HEK293 (cell line): ENCODE results near the gene DUSP22.

Source experiments
- CTCF ChIA-PET: fragments of 350-600 bp; formaldehyde crosslinking; extraction: SDS; loops from one replicate; lab custom pipeline; 2021; ENCODE audit warnings: antibody characterized with exemption; lab: Yijun Ruan, JAX
- POLR2A ChIA-PET: fragments of 300-600 bp; formaldehyde crosslinking; extraction: SDS; loops from one replicate; lab custom pipeline; 2020; ENCODE audit warnings: antibody characterized with exemption, inconsistent platforms; lab: Yijun Ruan, JAX
- H3K27ac ChIP-seq: fragments of 200-500 bp; sonication (Bioruptor generic); 2 replicates; pipeline ENCODE4 v1.5.1; 2014; ENCODE audit warnings: low read depth, low read length, control low read depth, inconsistent platforms; ENCODE audit errors: extremely low read depth
- H3K36me3 ChIP-seq, 2 experiments: fragments of 200-500 bp in 1 of 2; sonication (Bioruptor generic) in 1 of 2; 1 replicate in 1 of 2; 2 replicates in 1 of 2; pipeline ENCODE4 v1.5.1; 2014 to 2017; ENCODE audit warnings: inconsistent platforms in 2 of 2, low read length in 2 of 2; ENCODE audit not compliant: control insufficient read depth in 2 of 2, insufficient read depth in 1 of 2
- H3K4me1 ChIP-seq: fragments of 200-500 bp; sonication (Bioruptor generic); 2 replicates; pipeline ENCODE4 v1.5.1; 2014; ENCODE audit warnings: mild to moderate bottlenecking, low read length, inconsistent platforms; ENCODE audit not compliant: control insufficient read depth, insufficient read depth
- H3K4me3 ChIP-seq: 2 replicates; pipeline ENCODE4 v1.5.1; 2011; ENCODE audit warnings: low read depth, mild to moderate bottlenecking, control low read depth, low read length, moderate library complexity
- H3K9me3 ChIP-seq: fragments of 200-500 bp; sonication (Bioruptor generic); 2 replicates; pipeline ENCODE4 v1.5.1; 2014; ENCODE audit warnings: low read depth, low read length, inconsistent platforms; ENCODE audit not compliant: control insufficient read depth, insufficient read depth
- EGR2 ChIP-seq: fragments of 450-650 bp; formaldehyde crosslinking; IDR thresholded peaks from 2 replicates; pipeline ENCODE4 v1.5.1; 2016; ENCODE audit warnings: low read depth, missing biosample characterization, missing genetic modification characterization
- PRDM4 ChIP-seq: fragments of 450-650 bp; formaldehyde crosslinking; IDR thresholded peaks from 2 replicates; pipeline ENCODE4 v1.5.1; 2017; ENCODE audit warnings: missing biosample characterization, missing genetic modification characterization
- SALL2 ChIP-seq: fragments of 450-650 bp; formaldehyde crosslinking; IDR thresholded peaks from 2 replicates; pipeline ENCODE4 v1.5.0; 2017; ENCODE audit warnings: missing biosample characterization, mild to moderate bottlenecking, missing genetic modification characterization, borderline replicate concordance
- SETDB1 ChIP-seq: IDR thresholded peaks from one replicate; pipeline ENCODE4 v1.6.1; 2017; ENCODE audit warnings: mild to moderate bottlenecking, low read length, moderate library complexity, mixed read lengths; ENCODE audit not compliant: insufficient read length
- ZBTB11 ChIP-seq: fragments of 450-650 bp; formaldehyde crosslinking; conservative IDR thresholded peaks from 2 replicates; pipeline ENCODE4 v1.5.1; 2016; ENCODE audit warnings: low read depth, missing biosample characterization, missing genetic modification characterization
- ZBTB17 ChIP-seq: fragments of 450-650 bp; formaldehyde crosslinking; IDR thresholded peaks from 2 replicates; pipeline ENCODE4 v1.5.1; 2016; ENCODE audit warnings: missing biosample characterization, missing genetic modification characterization
- ZFHX2 ChIP-seq: fragments of 450-650 bp; formaldehyde crosslinking; conservative IDR thresholded peaks from 2 replicates; pipeline ENCODE4 v1.5.1; 2016; ENCODE audit warnings: missing biosample characterization, missing genetic modification characterization
- ZIC2 ChIP-seq: fragments of 450-650 bp; formaldehyde crosslinking; IDR thresholded peaks from 2 replicates; pipeline ENCODE4 v1.5.1; 2016; ENCODE audit warnings: missing biosample characterization, missing genetic modification characterization
- ZNF138 ChIP-seq: fragments of 450-650 bp; formaldehyde crosslinking; IDR thresholded peaks from 2 replicates; pipeline ENCODE4 v1.5.1; 2016; ENCODE audit warnings: missing biosample characterization, missing genetic modification characterization, borderline replicate concordance
- ZNF157 ChIP-seq: fragments of 450-650 bp; formaldehyde crosslinking; IDR thresholded peaks from 2 replicates; pipeline ENCODE4 v1.5.1; 2016; ENCODE audit warnings: missing biosample characterization, missing genetic modification characterization
- ZNF221 ChIP-seq: fragments of 450-650 bp; formaldehyde crosslinking; IDR thresholded peaks from 2 replicates; pipeline ENCODE4 v1.5.1; 2017; ENCODE audit warnings: missing biosample characterization, missing genetic modification characterization, borderline replicate concordance
- ZNF354C ChIP-seq: fragments of 450-650 bp; formaldehyde crosslinking; IDR thresholded peaks from 2 replicates; pipeline ENCODE4 v1.5.1; 2016; ENCODE audit warnings: missing biosample characterization, missing genetic modification characterization, low read depth, borderline replicate concordance
- ZNF37A ChIP-seq: fragments of 450-650 bp; IDR thresholded peaks from 2 replicates; pipeline ENCODE4 v1.5.1; 2018; ENCODE audit warnings: missing biosample characterization, missing genetic modification characterization
- ZNF585B ChIP-seq: fragments of 450-650 bp; formaldehyde crosslinking; IDR thresholded peaks from 2 replicates; pipeline ENCODE4 v1.5.1; 2016; ENCODE audit warnings: missing biosample characterization, missing genetic modification characterization
- ZNF747 ChIP-seq: fragments of 450-650 bp; formaldehyde crosslinking; IDR thresholded peaks from 2 replicates; pipeline ENCODE4 v1.5.1; 2016; ENCODE audit warnings: missing biosample characterization, missing genetic modification characterization
- ZSCAN23 ChIP-seq: fragments of 450-650 bp; formaldehyde crosslinking; IDR thresholded peaks from 2 replicates; pipeline ENCODE4 v1.5.1; 2016; ENCODE audit warnings: missing biosample characterization, missing genetic modification characterization
- TF ChIP-seq, protein P1 (sequence below): fragments of 450-650 bp; formaldehyde crosslinking; IDR thresholded peaks from 2 replicates; pipeline ENCODE4 v1.5.1; 2017; ENCODE audit warnings: missing biosample characterization, missing genetic modification characterization
- TF ChIP-seq, protein P2 (sequence below): IDR thresholded peaks from 2 replicates; pipeline ENCODE4 v1.6.1; 2011; ENCODE audit warnings: mild to moderate bottlenecking, low read depth, low read length, borderline replicate concordance

The DUSP22 gene

GRCh38 chr6:310671-311070 is 18.4 kb downstream of the DUSP22 start (continued):
- TF ChIP-seq ZBTB11 (no peak), SETDB1 (no peak), ZSCAN23 (peak; percentile 76; the same call in 1 of the 2 replicates), PRDM4 (tag by site-specific recombination) (no peak), ZNF221 (tag by site-specific recombination) (no peak), ZNF157 (tag by site-specific recombination) (no peak), ZIC2 (tag by site-specific recombination) (no peak), ZBTB17 (no peak), ZNF37A (tag by site-specific recombination) (0 out of 2 replicates have a peak, but pooled peaks have one; percentile 8), ZNF585B (tag by site-specific recombination) (no peak), SALL2 (tag by site-specific recombination) (no peak)

DNA sequence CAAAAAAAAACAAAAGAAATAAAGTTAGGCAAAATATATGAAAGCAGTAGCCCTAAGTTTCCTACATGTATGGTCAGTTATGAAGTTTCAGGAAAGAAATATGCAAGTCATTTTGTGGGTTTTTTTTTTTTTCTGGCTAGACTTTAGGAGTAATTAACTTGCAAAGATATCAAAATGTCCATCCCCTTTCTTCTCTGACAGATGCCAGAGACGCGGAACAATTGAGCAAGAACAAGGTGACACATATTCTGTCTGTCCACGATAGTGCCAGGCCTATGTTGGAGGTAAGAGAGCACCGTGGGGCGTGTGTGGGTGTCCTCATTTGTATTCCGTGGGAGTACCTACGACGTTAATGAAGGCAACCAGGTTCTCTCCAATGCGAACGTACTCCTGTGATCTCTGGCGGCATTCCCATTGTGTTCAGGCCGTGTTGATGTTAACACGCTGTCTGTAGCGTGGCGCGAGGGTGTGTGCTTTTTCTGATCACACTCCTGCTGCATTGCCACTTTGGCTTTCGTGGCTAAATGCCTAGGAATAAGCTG is 19.5 kb downstream of the DUSP22 start:
- H3K4me1 ChIP-seq, result peaks cover 3% of the 10 kb centered on the region
- POLR2A ChIA-PET, result no interaction called here
- H3K36me3 ChIP-seq, result no peaks in the 10 kb centered on the region
- peak; percentile 60 for TF ChIP-seq ZFHX2 (tag by site-specific recombination)
- no peak for TF ChIP-seq ZNF354C
- peak; percentile 49; the same call in 1 of the 2 replicates for TF ChIP-seq EGR2 (tag by site-specific recombination)
- CTCF ChIA-PET, result interaction anchor here (0.6 to 1.0 kb wide), 4 partner anchors 12 to 411 kb away, joined by 3 to 5 read pairs (median 3); no protein-coding TSS in a partner anchor
- no peak overlapping the region for H3K27ac ChIP-seq
- H3K4me3 ChIP-seq, result no peak overlapping the region
- no peaks in the 10 kb centered on the region for H3K9me3 ChIP-seq

DNA sequence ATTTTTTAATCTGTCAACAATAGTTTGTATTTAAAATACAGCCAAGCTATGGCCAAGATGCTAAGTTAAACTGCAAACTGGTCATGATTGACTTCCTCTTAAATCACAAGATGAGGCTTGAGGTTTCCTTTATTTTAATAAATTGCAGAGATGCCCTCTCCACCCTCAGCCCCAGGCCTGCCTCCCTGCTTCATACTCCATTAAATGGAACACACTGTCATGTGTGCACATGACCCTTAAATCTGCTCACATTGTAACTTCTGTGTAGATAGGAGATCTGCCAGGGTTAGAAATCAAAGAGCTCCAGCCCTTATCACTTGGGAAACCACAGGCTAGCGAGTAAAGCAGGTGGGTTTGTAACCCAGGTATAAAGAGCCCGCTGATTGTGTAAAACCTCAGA is 20.8 kb downstream of the DUSP22 start:
- Histone ChIP-seq H3K27ac (no peak overlapping the region), H3K36me3 (no peaks in the 10 kb centered on the region), H3K4me1 (peaks cover 3% of the 10 kb centered on the region), H3K4me3 (no peak overlapping the region), H3K9me3 (no peaks in the 10 kb centered on the region)
- ChIA-PET POLR2A (interaction anchor here (0.6 to 1.4 kb wide), 2 partner anchors 13 to 100 kb away, joined by 3 read pairs; no protein-coding TSS in a partner anchor), CTCF (interaction anchor here (0.6 to 2.4 kb wide), 4 partner anchors 10 to 135 kb away, joined by 3 to 15 read pairs (median 4); no protein-coding TSS in a partner anchor)
- TF ChIP-seq, protein P1, sequence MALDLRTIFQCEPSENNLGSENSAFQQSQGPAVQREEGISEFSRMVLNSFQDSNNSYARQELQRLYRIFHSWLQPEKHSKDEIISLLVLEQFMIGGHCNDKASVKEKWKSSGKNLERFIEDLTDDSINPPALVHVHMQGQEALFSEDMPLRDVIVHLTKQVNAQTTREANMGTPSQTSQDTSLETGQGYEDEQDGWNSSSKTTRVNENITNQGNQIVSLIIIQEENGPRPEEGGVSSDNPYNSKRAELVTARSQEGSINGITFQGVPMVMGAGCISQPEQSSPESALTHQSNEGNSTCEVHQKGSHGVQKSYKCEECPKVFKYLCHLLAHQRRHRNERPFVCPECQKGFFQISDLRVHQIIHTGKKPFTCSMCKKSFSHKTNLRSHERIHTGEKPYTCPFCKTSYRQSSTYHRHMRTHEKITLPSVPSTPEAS (tag by site-specific recombination), result no peak
- TF ChIP-seq, protein P2, sequence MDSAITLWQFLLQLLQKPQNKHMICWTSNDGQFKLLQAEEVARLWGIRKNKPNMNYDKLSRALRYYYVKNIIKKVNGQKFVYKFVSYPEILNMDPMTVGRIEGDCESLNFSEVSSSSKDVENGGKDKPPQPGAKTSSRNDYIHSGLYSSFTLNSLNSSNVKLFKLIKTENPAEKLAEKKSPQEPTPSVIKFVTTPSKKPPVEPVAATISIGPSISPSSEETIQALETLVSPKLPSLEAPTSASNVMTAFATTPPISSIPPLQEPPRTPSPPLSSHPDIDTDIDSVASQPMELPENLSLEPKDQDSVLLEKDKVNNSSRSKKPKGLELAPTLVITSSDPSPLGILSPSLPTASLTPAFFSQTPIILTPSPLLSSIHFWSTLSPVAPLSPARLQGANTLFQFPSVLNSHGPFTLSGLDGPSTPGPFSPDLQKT, result no peak
- TF ChIP-seq ZNF747 (no peak), ZNF138 (tag by site-specific recombination) (no peak)
